ENCODE data around the gene MRLN.
"Not testable (repeated sequence)": the region's sequence is repeated elsewhere in the genome, so short reads cannot be mapped to it uniquely, and the experiment has no call there.

The MRLN gene

DNA sequence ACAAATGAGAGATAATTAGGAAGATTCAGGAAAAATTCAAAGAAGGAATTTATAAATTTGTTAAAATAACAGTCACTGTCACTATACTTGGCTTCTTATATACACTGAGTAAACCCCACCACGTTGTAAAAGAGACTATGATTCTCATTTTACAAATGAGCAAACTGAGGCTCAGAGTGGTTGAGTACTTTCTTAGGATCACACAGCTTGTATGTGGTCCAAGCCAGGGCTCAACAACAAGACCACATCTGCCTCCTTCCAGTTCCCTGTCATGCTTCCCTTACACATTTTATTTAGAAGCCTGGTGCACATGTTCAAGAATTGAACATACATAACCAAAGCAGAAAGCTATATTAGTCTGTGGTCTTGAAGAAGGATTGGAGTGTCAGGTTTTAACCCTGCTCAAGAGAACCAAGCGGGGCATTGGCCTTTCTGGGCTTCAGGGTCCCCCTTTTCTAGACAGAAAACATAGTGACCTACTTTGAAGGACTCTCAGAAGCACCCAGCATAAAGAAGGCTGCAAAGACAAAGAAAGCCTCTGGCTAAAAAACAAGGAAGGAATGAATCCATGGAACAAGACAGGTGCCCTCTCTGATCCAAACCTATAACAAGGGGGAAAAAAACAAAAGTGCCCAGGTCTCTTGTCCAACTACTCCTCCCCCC is 846 bp downstream of the MRLN start:
- no peak for TF ChIP-seq CTCF (IDR thresholded peaks at IDR 0.05)
- no peaks in the 10 kb centered on the region for H3K36me3 ChIP-seq
- no peaks in the 10 kb centered on the region for H3K27me3 ChIP-seq
- no peaks in the 10 kb centered on the region for H3K9me3 ChIP-seq
- H3K4me1 ChIP-seq (ENCODE audit: control insufficient read depth in 1 of 2, insufficient read depth in 1 of 2, low read depth in 1 of 2, low read length in 1 of 2) = no peaks in the 10 kb centered on the region
- no peak overlapping the region for H3K27ac ChIP-seq
- no peak overlapping the region for H3K4me3 ChIP-seq (ENCODE audit: low read depth in 1 of 2, low read length in 1 of 2)

DNA sequence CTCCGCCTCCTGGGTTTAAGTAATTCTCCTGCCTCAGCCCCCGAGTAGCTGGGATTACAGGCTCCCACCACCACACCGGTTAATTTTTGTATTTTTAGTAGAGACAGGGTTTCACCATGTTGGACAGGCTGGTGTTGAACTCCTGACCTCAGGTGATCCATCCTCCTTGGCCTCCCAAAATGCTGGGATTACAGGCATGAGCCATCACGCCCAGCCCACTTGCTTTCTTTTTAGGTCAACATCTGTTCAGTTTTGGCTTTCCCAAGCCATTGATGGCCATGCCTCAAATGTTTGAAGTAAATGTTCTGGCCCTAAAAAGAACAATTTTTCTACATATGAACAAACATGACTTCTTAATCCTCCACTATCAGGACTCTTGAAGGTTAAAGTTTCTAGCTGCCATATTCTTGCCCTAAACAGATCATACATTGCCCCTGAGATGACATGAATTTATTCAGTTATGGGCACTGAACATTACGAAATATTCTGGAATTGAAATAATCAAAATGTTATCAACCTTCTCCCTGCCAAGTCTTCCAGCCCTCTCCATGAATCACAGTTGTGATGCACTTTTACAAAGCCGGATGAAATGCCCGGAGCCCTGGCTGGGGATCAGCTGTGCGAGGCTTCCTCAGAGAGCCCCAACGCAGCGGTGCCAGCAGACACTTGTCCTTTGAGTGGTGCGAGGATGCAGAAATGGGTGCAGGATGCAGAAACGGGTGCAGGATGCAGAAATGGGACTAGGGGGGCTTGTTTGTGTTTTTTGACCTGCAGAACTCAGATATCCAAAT is 2.9 kb downstream of the MRLN start:
- no peaks in the 10 kb centered on the region for H3K4me1 ChIP-seq (ENCODE audit: control insufficient read depth in 1 of 2, insufficient read depth in 1 of 2, low read depth in 1 of 2, low read length in 1 of 2)
- H3K27ac ChIP-seq = no peak overlapping the region
- no peaks in the 10 kb centered on the region for H3K36me3 ChIP-seq
- H3K9me3 ChIP-seq = no peaks in the 10 kb centered on the region
- no peak overlapping the region for H3K4me3 ChIP-seq (ENCODE audit: low read depth in 1 of 2, low read length in 1 of 2)
- no peaks in the 10 kb centered on the region for H3K27me3 ChIP-seq
- TF ChIP-seq CTCF (IDR thresholded peaks at IDR 0.05) = no peak

GRCh38 chr10:59748834-59749233 is 4.4 kb downstream of the MRLN start:
- TF ChIP-seq CTCF (IDR thresholded peaks at IDR 0.05) = no peak
- H3K27me3 ChIP-seq = no peaks in the 10 kb centered on the region
- no peaks in the 10 kb centered on the region for H3K36me3 ChIP-seq
- no peak overlapping the region for H3K4me3 ChIP-seq (ENCODE audit: low read depth in 1 of 2, low read length in 1 of 2)
- no peaks in the 10 kb centered on the region for H3K4me1 ChIP-seq (ENCODE audit: control insufficient read depth in 1 of 2, insufficient read depth in 1 of 2, low read depth in 1 of 2, low read length in 1 of 2)
- no peak overlapping the region for H3K27ac ChIP-seq
- no peaks in the 10 kb centered on the region for H3K9me3 ChIP-seq

GRCh38 chr10:59745163-59745650 is 8.0 kb downstream of the MRLN start:
- Histone ChIP-seq H3K27ac (no peak overlapping the region), H3K9me3 (no peaks in the 10 kb centered on the region), H3K4me3 (ENCODE audit: low read depth in 1 of 2, low read length in 1 of 2) (no peak overlapping the region), H3K27me3 (no peaks in the 10 kb centered on the region), H3K4me1 (ENCODE audit: control insufficient read depth in 1 of 2, insufficient read depth in 1 of 2, low read depth in 1 of 2, low read length in 1 of 2) (no peaks in the 10 kb centered on the region), H3K36me3 (no peaks in the 10 kb centered on the region)
- TF ChIP-seq CTCF (IDR thresholded peaks at IDR 0.05) = no peak

DNA sequence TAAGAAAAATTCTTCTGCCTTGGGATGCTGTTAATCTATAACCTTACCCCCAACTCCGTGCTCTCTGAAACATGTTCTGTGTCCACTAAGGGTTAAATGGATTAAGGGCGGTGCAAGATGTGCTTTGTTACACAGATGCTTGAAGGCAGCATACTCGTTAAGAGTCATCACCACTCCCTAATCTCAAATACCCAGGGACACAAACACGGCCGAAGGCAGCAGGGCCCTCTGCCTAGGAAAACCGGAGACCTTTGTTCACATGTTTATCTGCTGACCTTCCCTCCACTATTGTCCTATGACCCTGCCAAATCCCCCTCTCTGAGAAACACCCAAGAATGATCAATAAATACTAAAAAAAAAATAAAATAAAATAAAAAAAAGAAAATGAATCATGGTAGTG is 8.5 kb downstream of the MRLN start:
- H3K36me3 ChIP-seq; H3K27ac ChIP-seq; H3K4me3 ChIP-seq (ENCODE audit: low read depth in 1 of 2, low read length in 1 of 2); H3K4me1 ChIP-seq (ENCODE audit: control insufficient read depth in 1 of 2, insufficient read depth in 1 of 2, low read depth in 1 of 2, low read length in 1 of 2); H3K27me3 ChIP-seq; H3K9me3 ChIP-seq: not testable (repeated sequence)

GRCh38 chr10:59744156-59744555 is 9.1 kb downstream of the MRLN start:
- not testable (repeated sequence) for H3K36me3 ChIP-seq; H3K27me3 ChIP-seq; H3K9me3 ChIP-seq; H3K27ac ChIP-seq; H3K4me1 ChIP-seq (ENCODE audit: control insufficient read depth in 1 of 2, insufficient read depth in 1 of 2, low read depth in 1 of 2, low read length in 1 of 2); H3K4me3 ChIP-seq (ENCODE audit: low read depth in 1 of 2, low read length in 1 of 2)

All from neutrophil (primary cell).